ENCODE measurements around the gene B4GALT5.
"Not testable (repeated sequence)": the region's sequence is repeated elsewhere in the genome, so short reads cannot be mapped to it uniquely, and the experiment has no call there.

Gene B4GALT5

GRCh38 chr20:49737260-49737659 is 23.6 kb upstream of the B4GALT5 start:
- DNase-seq: no peak

GRCh38 chr20:49729780-49730179 is 16.1 kb upstream of the B4GALT5 start:
- no peak for DNase-seq

GRCh38 chr20:49727894-49728885 is 14.5 kb upstream of the B4GALT5 start:
- DNase-seq: no peak

DNA sequence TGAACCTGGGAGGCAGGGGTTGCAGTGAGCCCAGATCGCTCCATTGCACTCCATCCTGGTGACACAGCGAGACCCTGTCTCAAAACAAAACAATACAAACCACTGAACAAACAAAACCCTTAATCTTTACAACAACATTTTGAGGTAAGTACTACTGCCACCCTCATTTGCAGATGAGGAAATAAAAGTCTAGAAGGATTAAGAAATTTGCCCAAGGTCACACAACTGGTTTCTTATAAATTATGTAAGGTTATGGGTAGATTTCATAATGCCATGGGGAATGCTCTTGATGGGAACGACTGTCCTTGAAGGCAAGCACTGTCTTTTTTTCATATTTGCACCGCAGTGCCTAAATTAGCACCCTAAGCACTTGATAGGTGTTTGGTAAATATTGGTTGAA is 13.8 kb upstream of the B4GALT5 start:
- DNase-seq: no peak

DNA sequence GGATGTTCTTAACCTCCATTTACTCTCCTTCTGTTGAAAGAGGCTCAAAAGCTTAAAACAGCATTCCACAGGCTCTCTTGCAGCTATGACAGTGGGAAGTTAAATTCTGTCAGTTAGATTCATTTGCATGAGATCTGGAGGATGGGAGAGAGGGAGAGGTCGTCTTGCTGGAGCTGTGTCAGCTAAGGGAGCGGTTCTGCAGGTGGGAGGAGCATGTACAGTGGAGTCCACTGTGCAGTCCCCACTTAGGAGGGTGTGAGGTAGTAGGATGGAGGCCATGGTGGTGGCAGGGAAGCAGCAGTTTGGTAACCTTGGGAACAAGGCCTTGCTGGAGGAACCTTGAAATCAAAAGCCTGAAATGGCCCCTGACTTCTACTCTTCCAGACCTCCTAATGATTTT is 12.0 kb upstream of the B4GALT5 start:
- DNase-seq: no peak

DNA sequence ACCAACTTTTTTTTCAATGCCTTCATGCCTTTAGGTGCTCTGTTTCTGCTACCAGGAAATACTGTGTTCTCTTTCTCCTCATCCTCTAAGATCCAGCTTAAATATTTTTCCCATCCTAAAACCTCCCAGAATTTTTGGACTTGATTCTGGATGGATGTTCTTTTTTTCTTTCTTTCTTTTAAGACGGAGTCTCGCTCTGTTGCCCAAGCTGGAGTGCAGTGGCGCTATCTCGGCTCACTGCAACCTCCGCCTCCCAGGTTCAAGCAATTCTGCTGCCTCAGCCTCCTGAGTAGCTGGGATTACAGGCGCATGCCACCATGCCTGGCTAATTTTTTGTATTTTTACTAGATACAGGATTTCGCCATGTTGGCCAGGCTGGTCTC is 11.5 kb upstream of the B4GALT5 start:
- not testable (repeated sequence) for DNase-seq

- DNase-seq: no peak
Observed at GRCh38 chr20:49724408-49725223, 10.9 kb upstream of the B4GALT5 start.

- DNase-seq: not testable (repeated sequence)
Observed at GRCh38 chr20:49723758-49724157, 10.1 kb upstream of the B4GALT5 start.

DNA sequence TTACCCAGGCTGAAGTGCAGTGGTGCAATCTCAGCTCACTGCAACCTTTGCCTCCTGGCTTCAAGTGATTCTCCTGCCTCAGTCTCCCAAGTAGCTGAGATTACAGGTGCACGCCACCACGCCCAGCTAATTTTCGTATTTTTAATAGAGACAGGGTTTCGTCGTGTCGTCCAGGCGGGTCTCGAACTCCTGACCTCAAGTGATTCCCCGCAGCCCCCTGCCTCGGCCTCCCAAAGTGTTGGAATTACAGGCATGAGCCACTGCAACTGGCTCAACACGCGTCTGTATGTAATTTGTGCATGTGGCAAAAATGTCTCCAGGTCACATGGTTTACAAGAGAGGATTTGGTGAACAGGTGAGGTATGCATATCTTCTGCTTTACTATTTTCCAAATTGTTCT is 7.6 kb upstream of the B4GALT5 start:
- DNase-seq: not testable (repeated sequence)

DNA sequence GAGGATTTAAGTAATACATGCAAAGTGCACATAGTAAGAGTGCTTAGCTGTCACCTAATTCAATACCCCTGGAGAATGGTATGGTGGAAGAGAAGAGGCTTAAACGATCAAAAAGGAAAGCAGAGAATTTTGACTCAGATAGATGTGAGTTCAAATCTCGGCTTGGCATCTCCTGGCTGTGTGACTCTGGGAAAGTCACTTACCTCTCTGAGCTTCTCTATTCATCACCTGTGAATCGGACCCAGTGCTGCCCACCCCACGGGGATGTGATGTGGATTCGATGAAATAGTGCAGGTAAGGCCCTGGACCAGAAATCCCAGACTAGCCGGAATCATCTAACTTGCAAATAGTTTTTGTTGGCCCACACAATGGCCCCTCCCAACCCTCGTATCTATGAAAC is 1.8 kb upstream of the B4GALT5 start:
- no peak for DNase-seq

DNA sequence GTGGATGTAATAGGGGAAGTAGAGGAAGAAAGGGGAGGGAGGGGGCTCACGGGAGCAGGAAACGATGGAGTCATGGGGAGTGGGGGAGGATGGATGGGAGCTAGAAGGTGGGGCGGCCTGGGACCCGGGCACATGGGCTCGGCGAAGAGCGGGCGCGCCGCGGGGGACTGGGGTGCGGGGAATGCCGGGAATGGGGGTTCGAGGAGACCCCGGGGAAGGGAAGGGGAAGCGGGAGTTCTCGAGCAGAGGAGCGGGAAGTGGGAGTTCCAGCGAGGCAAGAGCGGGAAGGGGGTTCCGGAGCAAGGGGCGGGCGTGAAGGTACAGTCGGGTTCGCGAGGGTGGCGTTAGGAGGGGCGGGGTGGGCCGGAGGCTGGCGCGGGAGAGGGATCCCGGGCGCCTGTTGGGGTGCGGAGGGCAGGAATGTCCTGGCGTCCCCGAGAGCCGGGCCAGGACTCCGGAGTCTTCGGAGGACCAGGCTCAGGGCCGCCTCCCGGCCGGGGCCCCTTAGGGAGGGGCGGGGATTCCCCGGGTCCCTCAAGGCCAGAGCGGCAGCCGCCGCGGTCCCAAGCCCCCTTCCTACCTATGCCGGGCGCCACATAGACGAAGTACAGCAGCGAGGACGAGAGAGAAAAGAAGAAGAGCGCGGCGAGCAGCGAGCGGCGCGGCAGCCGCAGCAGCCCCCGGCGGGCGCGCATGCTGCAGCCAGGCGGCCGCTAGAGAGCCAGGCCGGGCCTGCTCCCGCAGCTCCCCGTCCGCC is 504 bp downstream of the B4GALT5 start:
- peak in 21 of 56 donors; percentile 8 to 65 (median 36) for DNase-seq

DNA sequence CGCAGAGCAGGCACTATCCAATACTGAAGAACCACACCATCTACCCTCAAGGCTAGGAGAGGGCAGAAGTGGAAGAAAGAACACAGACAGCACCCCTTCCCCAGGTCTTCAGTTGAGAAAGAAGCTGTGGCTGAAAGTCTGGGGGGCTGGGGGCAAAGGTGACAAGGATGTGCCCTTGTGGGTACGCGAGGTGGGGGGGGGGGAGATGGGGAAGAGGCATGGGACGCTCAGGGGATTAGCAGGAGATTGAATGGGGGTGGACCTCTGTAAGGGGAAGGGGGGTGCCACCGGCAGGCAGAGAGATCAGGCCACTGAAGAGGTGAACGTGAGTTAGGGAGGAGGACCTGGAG is 1.1 kb downstream of the B4GALT5 start:
- DNase-seq: peak in 1 of 56 donors; percentile 48

DNA sequence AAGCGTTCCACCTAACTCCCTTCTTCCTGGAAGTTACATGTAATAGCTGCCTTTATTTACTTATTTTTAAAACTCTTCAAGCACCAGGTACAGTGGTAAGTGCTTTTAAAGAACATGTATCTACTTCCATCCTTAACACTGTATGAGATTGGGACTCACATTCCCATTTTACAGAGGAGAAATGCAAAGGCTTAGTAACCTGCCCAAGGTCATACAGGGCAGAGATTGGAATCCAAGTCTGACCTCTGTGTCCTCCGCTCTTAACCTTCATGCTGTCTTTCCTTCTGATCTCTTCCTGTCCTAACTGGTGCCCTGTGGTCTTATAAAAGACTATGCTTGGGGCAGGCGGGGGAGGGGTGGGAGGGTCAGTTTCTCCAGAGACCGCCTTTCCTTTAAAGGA is 1.6 kb downstream of the B4GALT5 start:
- DNase-seq: no peak

DNA sequence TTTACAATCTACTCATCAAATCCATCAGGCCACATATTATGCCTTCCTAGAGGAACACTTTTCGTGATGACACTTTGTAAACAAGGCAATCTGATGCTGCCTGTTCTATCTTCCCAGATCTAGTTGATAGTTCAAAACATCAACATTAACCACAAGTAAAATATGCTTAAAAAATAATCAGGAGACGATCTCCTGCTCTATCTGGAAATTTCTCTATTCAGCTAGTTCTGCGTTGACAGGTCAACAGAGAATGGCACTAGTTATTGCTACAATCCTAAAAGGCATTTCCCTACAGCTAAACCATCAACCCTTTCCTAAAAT is 2.1 kb downstream of the B4GALT5 start:
- no peak for DNase-seq

DNA sequence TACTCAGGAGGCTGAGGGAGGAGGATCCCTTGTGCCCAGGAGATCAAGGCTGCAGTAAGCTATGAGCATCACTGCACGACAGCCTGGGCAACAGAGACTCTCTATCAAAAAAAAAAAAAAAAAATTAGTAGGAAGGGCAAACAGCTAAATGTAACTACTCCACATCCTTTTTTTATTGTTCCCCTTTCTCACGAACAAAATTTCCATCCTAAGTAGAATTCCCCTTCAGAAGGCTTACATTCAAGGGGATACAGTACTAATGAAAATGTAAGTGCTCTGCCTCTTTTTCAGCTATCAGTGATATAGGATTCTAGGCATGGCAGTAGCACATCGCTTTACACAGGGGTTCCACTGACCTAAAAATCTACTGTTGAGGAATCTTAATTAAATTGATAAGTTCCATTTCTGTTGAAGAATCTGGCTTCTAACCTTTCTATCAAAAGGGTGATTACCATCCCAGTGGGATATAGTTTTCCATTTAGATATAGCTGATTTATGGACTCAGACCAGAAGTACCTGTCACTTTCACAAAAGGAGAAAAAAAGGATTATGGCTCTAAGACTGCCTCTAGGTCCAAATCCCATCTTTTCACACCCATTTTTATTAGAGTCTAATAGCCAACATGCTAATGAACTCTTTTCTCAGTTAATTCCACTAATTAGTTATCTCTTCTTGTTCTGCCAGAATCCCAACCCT is 2.6 kb downstream of the B4GALT5 start:
- no peak for DNase-seq

GRCh38 chr20:49707118-49707517 is 6.6 kb downstream of the B4GALT5 start:
- DNase-seq: no peak

GRCh38 chr20:49706630-49707091 is 7.0 kb downstream of the B4GALT5 start:
- DNase-seq: no peak

DNA sequence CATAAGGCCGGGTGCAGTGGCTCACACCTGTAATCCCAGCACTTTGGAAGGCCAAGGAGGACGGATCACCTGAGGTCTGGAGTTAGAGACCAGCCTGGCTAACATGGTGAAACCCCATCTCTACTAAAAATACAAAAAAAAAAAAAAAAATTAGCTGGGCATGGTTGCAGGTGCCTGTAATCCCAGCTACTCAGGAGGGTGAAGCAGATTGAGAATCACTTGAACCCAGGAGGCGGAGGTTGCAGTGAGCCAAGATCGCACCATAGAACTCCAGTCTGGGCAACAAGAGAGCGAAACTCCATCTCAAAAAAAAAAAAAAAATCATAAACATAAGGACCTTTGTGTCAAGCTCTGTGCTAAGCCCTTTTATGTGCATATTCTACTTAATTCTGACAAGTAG is 7.8 kb downstream of the B4GALT5 start:
- not testable (repeated sequence) for DNase-seq

GRCh38 chr20:49705358-49705757 is 8.3 kb downstream of the B4GALT5 start:
- DNase-seq: no peak

- DNase-seq: no peak
Observed at GRCh38 chr20:49704932-49705336, 8.7 kb downstream of the B4GALT5 start.

GRCh38 chr20:49701916-49702315 is 11.8 kb downstream of the B4GALT5 start:
- no peak for DNase-seq
